GM19025 (cell line): ENCODE data around the gene NR1D2.

Experiments
- ATAC-seq: cut with Tn5 transposase; IDR thresholded peaks from one replicate; pipeline ENCODE4 v1.9.1; 2021; ENCODE audit warnings: mild to moderate bottlenecking, low read depth, moderate library complexity; ENCODE audit not compliant: unreplicated experiment

NR1D2 gene

GRCh38 chr3:23928524-23928923 is 16.6 kb upstream of the NR1D2 start:
- no peak for ATAC-seq

- no peak for ATAC-seq
Measured at GRCh38 chr3:23931597-23931996, 13.5 kb upstream of the NR1D2 start.

- no peak for ATAC-seq
Measured at GRCh38 chr3:23932571-23932970, 12.5 kb upstream of the NR1D2 start.

GRCh38 chr3:23934253-23934652 is 10.8 kb upstream of the NR1D2 start:
- ATAC-seq: no peak

- no peak for ATAC-seq
Measured at GRCh38 chr3:23937296-23937695, 7.8 kb upstream of the NR1D2 start.

- no peak for ATAC-seq
Measured at GRCh38 chr3:23938688-23939087, 6.4 kb upstream of the NR1D2 start.

GRCh38 chr3:23940775-23941174 is 4.3 kb upstream of the NR1D2 start:
- no peak for ATAC-seq

GRCh38 chr3:23941440-23941839 is 3.6 kb upstream of the NR1D2 start:
- ATAC-seq: no peak

GRCh38 chr3:23942546-23942945 is 2.5 kb upstream of the NR1D2 start:
- no peak for ATAC-seq

GRCh38 chr3:23944007-23944783 is 891 bp upstream of the NR1D2 start:
- ATAC-seq: no peak

GRCh38 chr3:23945663-23945912 is 502 bp downstream of the NR1D2 start:
- ATAC-seq: no peak

GRCh38 chr3:23945913-23946687 is 1.0 kb downstream of the NR1D2 start:
- ATAC-seq: peak; percentile 72

- no peak for ATAC-seq
Measured at GRCh38 chr3:23948761-23949160, 3.7 kb downstream of the NR1D2 start.

- ATAC-seq: peak; percentile 6
Measured at GRCh38 chr3:23949784-23950183, 4.7 kb downstream of the NR1D2 start.

GRCh38 chr3:23950293-23950692 is 5.2 kb downstream of the NR1D2 start:
- peak; percentile 10 for ATAC-seq

GRCh38 chr3:23952646-23953045 is 7.6 kb downstream of the NR1D2 start:
- ATAC-seq: peak; percentile 50

- no peak for ATAC-seq
Measured at GRCh38 chr3:23953523-23953922, 8.4 kb downstream of the NR1D2 start.

GRCh38 chr3:23954144-23954543 is 9.1 kb downstream of the NR1D2 start:
- no peak for ATAC-seq

- ATAC-seq: no peak
Measured at GRCh38 chr3:23956701-23957100, 11.6 kb downstream of the NR1D2 start.

GRCh38 chr3:23959135-23959900 is 14.2 kb downstream of the NR1D2 start:
- no peak for ATAC-seq

- no peak for ATAC-seq
Measured at GRCh38 chr3:23960649-23961048, 15.6 kb downstream of the NR1D2 start.
